Ascending aorta (tissue), 2 donors: Measurements from ENCODE around the gene TGFBRAP1. TPM values are rescaled to one million over a fixed set of nuclear protein-coding genes. Genes with fewer than 3 reads are reported as not detected.

Experiments used
- DNase-seq, 2 donors: peaks; one replicate each; pipeline ENCODE4 v3.0.0-alpha.2; 2019; ENCODE audit warnings: low spot score in 2 of 2
- H3K27ac ChIP-seq, 2 donors: fragments of 200-600 bp; sonication (generic); one replicate each; pipeline ENCODE4 v1.5.1; 2016 to 2017; ENCODE audit warnings: mild to moderate bottlenecking in 1 of 2
- H3K27me3 ChIP-seq: fragments of 200-600 bp; sonication (generic); one replicate; pipeline ENCODE4 v1.5.1; 2017
- H3K36me3 ChIP-seq, 2 donors: fragments of 200-600 bp; sonication (generic); one replicate each; pipeline ENCODE4 v1.5.1; 2016
- H3K4me1 ChIP-seq, 2 donors: fragments of 200-600 bp; sonication (generic); one replicate each; pipeline ENCODE4 v1.5.1; 2016 to 2017; ENCODE audit warnings: mild to moderate bottlenecking in 1 of 2
- H3K4me3 ChIP-seq, 2 donors: fragments of 200-600 bp; sonication (generic); one replicate each; pipeline ENCODE4 v1.5.1; 2016 to 2017; ENCODE audit warnings: mild to moderate bottlenecking in 1 of 2
- H3K9me3 ChIP-seq, 2 donors: fragments of 200-600 bp; sonication (generic); one replicate each; pipeline ENCODE4 v1.5.1; 2016
- intact Hi-C: fragments of 100-400 bp; cut with DNase I; formaldehyde crosslinking; loops from one replicate; pipeline ENCODE4 v1.15.1; 2023
- total RNA-seq: library from RNA; depleted of rRNA; stranded (reverse); fragments of >200 nt; gene quantifications from one replicate; pipeline ENCODE4 v1.1.0, GENCODE V29; 2016
- TF ChIP-seq, protein P1 (sequence below), 3 experiments: fragments of 200-600 bp in 2 of 3; fragments of 450-650 bp in 1 of 3; sonication (generic) in 2 of 3; IDR thresholded peaks; one replicate each; pipeline ENCODE4 v1.5.1; 2016 to 2019; ENCODE audit warnings: antibody characterized with exemption in 3 of 3, mild to moderate bottlenecking in 1 of 3, moderate library complexity in 1 of 3

TGFBRAP1 gene
- total RNA-seq, 1 donor from 2014 or later: 30.1 TPM

DNA sequence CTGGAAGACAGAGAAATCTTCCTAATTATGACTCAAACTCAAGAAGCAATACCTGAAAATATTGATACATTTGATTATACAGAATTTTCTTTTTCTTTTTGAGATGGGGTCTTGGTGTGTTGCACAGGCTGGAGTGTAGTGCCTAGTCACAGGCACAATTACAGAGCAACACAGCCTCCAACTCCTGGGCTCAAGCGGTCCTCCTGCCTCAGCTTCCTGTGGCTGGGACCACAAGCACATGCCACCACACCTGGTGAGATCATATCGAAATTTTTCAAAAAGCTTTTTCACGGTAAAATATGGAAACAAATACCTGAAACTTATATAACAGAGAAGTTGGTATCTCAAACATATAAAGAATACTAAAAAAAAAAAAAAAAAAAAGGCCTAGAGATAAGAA, 27.9 kb downstream of the TGFBRAP1 start:
- Histone ChIP-seq H3K27ac (no peak overlapping the region), H3K4me1 (no peaks in the 10 kb centered on the region), H3K36me3 (peaks cover 5 to 25% of the 10 kb centered on the region in 2 donors), H3K4me3 (no peak overlapping the region), H3K27me3 (no peaks in the 10 kb centered on the region), H3K9me3 (no peaks in the 10 kb centered on the region)
- intact Hi-C loops: no loop called here
- no peak for DNase-seq
- TF ChIP-seq, protein P1, sequence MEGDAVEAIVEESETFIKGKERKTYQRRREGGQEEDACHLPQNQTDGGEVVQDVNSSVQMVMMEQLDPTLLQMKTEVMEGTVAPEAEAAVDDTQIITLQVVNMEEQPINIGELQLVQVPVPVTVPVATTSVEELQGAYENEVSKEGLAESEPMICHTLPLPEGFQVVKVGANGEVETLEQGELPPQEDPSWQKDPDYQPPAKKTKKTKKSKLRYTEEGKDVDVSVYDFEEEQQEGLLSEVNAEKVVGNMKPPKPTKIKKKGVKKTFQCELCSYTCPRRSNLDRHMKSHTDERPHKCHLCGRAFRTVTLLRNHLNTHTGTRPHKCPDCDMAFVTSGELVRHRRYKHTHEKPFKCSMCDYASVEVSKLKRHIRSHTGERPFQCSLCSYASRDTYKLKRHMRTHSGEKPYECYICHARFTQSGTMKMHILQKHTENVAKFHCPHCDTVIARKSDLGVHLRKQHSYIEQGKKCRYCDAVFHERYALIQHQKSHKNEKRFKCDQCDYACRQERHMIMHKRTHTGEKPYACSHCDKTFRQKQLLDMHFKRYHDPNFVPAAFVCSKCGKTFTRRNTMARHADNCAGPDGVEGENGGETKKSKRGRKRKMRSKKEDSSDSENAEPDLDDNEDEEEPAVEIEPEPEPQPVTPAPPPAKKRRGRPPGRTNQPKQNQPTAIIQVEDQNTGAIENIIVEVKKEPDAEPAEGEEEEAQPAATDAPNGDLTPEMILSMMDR (IDR thresholded peaks at IDR 0.05): no peak

DNA sequence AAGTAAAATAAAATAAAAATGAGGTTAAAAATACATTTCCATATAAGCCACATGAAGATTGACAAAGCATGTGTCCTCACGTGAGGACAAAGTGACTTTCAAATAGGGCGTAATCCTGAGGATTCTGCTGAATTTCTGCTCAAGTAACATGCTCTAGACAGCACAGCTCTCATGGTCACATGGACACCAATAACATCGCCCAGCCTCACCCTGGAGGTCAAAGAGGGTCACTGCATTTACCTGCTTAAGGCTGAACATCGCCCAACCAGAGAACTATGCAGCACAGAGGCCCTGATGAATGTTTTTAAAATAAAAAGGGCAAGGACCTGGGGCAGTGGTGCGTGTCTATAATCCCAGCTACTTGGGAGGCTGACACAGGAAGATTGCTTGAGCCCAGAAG, 30.2 kb downstream of the TGFBRAP1 start:
- intact Hi-C loops: no loop called here
- H3K4me3 ChIP-seq: no peak overlapping the region
- no peak for DNase-seq
- H3K27ac ChIP-seq: no peak overlapping the region
- no peaks in the 10 kb centered on the region for H3K27me3 ChIP-seq
- TF ChIP-seq, protein P1 (IDR thresholded peaks at IDR 0.05): no peak
- H3K36me3 ChIP-seq: peaks cover 18 to 40% of the 10 kb centered on the region in 2 donors
- H3K4me1 ChIP-seq: no peaks in the 10 kb centered on the region
- H3K9me3 ChIP-seq: no peaks in the 10 kb centered on the region

DNA sequence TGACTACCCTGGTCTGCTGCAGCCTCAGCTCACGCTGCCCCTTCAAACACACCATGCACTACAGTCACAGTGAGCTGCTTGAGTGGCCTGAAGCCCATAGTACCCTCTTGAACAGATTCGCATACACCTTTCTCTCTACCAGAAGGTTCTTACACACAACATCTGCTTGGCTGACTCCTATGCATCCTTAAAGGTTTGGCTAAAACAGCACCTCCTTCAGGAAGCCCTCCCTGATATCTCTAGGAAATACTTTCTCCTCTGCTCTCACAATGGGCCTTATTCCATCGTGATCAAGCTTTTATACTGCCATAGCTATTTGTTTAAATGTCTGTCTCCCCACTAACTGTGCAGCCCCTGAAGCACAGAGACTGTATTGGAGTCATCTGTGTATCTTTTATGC, 31.5 kb downstream of the TGFBRAP1 start:
- Histone ChIP-seq H3K27ac (no peak overlapping the region), H3K4me3 (no peak overlapping the region), H3K4me1 (no peaks in the 10 kb centered on the region), H3K36me3 (peaks cover 29 to 49% of the 10 kb centered on the region in 2 donors), H3K27me3 (no peaks in the 10 kb centered on the region), H3K9me3 (no peaks in the 10 kb centered on the region)
- TF ChIP-seq, protein P1 (IDR thresholded peaks at IDR 0.05): no peak
- DNase-seq: no peak
- intact Hi-C loops: no loop called here

DNA sequence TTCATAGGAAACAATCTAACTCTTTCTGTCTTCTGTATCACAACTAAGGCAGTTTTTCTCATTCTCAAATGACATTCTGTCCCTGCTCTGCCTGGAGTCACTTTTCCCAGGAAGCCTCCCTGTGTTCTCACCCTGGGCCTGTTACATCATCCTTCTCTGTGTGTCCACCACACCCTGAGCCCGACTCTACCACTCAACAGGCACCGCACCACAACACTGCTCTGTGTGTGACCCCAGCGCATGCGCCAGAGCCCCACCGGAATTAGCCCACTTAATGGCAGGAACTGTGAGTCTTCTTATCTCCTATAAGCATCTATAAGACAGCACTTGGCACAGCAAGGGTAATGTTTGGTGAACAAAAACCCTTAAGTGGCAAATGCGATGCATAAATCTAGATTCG, 32.3 kb downstream of the TGFBRAP1 start:
- no peak overlapping the region for H3K4me3 ChIP-seq
- H3K4me1 ChIP-seq: no peaks in the 10 kb centered on the region
- H3K27ac ChIP-seq: no peak overlapping the region
- peaks cover 29 to 49% of the 10 kb centered on the region in 2 donors for H3K36me3 ChIP-seq
- H3K9me3 ChIP-seq: no peaks in the 10 kb centered on the region
- H3K27me3 ChIP-seq: no peaks in the 10 kb centered on the region
- TF ChIP-seq, protein P1 (IDR thresholded peaks at IDR 0.05): no peak
- DNase-seq: no peak
- intact Hi-C loops: no loop called here

DNA sequence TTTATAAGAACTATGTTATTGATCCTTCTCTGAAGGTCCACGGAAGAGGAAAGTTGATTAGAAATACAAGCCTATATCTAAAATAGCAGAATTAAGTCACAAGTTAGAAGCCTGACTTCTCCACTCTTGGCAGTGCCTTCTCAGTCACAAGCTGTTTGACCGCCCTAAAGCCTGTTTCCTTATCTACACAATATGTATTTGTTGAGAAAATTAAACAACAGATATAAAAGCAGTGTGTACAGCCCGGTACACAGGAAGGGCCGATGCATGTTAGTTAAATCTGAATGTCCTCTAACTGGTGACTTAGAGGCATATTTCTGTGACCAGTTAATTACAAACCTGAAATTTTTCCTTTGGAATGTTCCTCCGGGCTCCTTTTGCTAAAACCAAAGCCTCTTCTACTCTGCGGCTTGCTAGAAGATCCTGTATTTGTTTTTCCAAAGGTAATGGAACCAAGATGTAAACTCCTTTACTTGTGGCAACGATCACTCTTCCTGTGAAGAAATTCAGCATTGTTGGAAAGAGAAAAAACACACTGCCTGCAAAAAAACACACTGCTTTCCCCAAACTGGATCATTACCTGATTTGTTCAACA, 33.4 kb downstream of the TGFBRAP1 start:
- H3K4me3 ChIP-seq: no peak overlapping the region
- no peak overlapping the region for H3K27ac ChIP-seq
- peaks cover 36 to 54% of the 10 kb centered on the region in 2 donors for H3K36me3 ChIP-seq
- TF ChIP-seq, protein P1 (IDR thresholded peaks at IDR 0.05): no peak
- DNase-seq: no peak
- H3K9me3 ChIP-seq: no peaks in the 10 kb centered on the region
- H3K27me3 ChIP-seq: no peaks in the 10 kb centered on the region
- intact Hi-C loops: no loop called here
- no peaks in the 10 kb centered on the region for H3K4me1 ChIP-seq
